ENCODE measurements around the gene RERE. TPM values are rescaled to one million over a fixed set of nuclear protein-coding genes. Genes with fewer than 3 reads are reported as not detected.

Gene RERE
- total RNA-seq, 1 donor from 2014 or later: 80.3 TPM

- intact Hi-C loops (cut with DNase I): no loop called here
- Histone ChIP-seq H3K9me3 (no peaks in the 10 kb centered on the region), H3K4me3 (no peak overlapping the region), H3K4me1 (peaks cover 11% of the 10 kb centered on the region), H3K36me3 (no peaks in the 10 kb centered on the region), H3K27me3 (no peaks in the 10 kb centered on the region), H3K27ac (no peak overlapping the region)
- no peak for DNase-seq (ENCODE audit: extremely low spot score in 2 of 2)
- TF ChIP-seq POLR2A (IDR thresholded peaks at IDR 0.05): no peak
- no peak for TF ChIP-seq POLR2AphosphoS5 (IDR thresholded peaks at IDR 0.05; ENCODE audit: insufficient read depth in 1 of 2, low read depth in 1 of 2)
- no peak for TF ChIP-seq CTCF (IDR thresholded peaks at IDR 0.05)
Observed at GRCh38 chr1:8764293-8764937, 53.0 kb downstream of the RERE start.

- H3K27me3 ChIP-seq: no peaks in the 10 kb centered on the region
- DNase-seq (ENCODE audit: extremely low spot score in 2 of 2): no peak
- H3K4me1 ChIP-seq: peaks cover 11% of the 10 kb centered on the region
- H3K27ac ChIP-seq: no peak overlapping the region
- H3K4me3 ChIP-seq: no peak overlapping the region
- no peaks in the 10 kb centered on the region for H3K36me3 ChIP-seq
- intact Hi-C loops (cut with DNase I): no loop called here
- H3K9me3 ChIP-seq: no peaks in the 10 kb centered on the region
- TF ChIP-seq CTCF (IDR thresholded peaks at IDR 0.05): no peak
- TF ChIP-seq POLR2AphosphoS5 (IDR thresholded peaks at IDR 0.05; ENCODE audit: insufficient read depth in 1 of 2, low read depth in 1 of 2): no peak
- no peak for TF ChIP-seq POLR2A (IDR thresholded peaks at IDR 0.05)
Observed at GRCh38 chr1:8763888-8764287, 53.6 kb downstream of the RERE start.

GRCh38 chr1:8754993-8755392 lies 62.4 kb downstream of the RERE start:
- TF ChIP-seq CTCF (IDR thresholded peaks at IDR 0.05): no peak
- TF ChIP-seq POLR2AphosphoS5 (IDR thresholded peaks at IDR 0.05; ENCODE audit: insufficient read depth in 1 of 2, low read depth in 1 of 2): no peak
- TF ChIP-seq POLR2A (IDR thresholded peaks at IDR 0.05): no peak
- intact Hi-C loops (cut with DNase I): no loop called here
- no peak for DNase-seq (ENCODE audit: extremely low spot score in 2 of 2)
- no peak overlapping the region for H3K4me3 ChIP-seq
- no peaks in the 10 kb centered on the region for H3K9me3 ChIP-seq
- H3K27ac ChIP-seq: no peak overlapping the region
- no peaks in the 10 kb centered on the region for H3K27me3 ChIP-seq
- no peaks in the 10 kb centered on the region for H3K36me3 ChIP-seq
- peaks cover 5% of the 10 kb centered on the region for H3K4me1 ChIP-seq

GRCh38 chr1:8754247-8754650 lies 63.2 kb downstream of the RERE start:
- H3K9me3 ChIP-seq: no peaks in the 10 kb centered on the region
- H3K4me3 ChIP-seq: no peak overlapping the region
- DNase-seq (ENCODE audit: extremely low spot score in 2 of 2): no peak
- no peaks in the 10 kb centered on the region for H3K36me3 ChIP-seq
- H3K4me1 ChIP-seq: peaks cover 5% of the 10 kb centered on the region
- intact Hi-C loops (cut with DNase I): no loop called here
- TF ChIP-seq POLR2A (IDR thresholded peaks at IDR 0.05) (no peak), CTCF (IDR thresholded peaks at IDR 0.05) (no peak), POLR2AphosphoS5 (IDR thresholded peaks at IDR 0.05; ENCODE audit: insufficient read depth in 1 of 2, low read depth in 1 of 2) (no peak)
- no peak overlapping the region for H3K27ac ChIP-seq
- H3K27me3 ChIP-seq: no peaks in the 10 kb centered on the region

GRCh38 chr1:8753736-8754135 lies 63.7 kb downstream of the RERE start:
- peaks cover 5% of the 10 kb centered on the region for H3K4me1 ChIP-seq
- H3K36me3 ChIP-seq: no peaks in the 10 kb centered on the region
- no peaks in the 10 kb centered on the region for H3K9me3 ChIP-seq
- intact Hi-C loops (cut with DNase I): no loop called here
- no peaks in the 10 kb centered on the region for H3K27me3 ChIP-seq
- no peak overlapping the region for H3K4me3 ChIP-seq
- no peak for DNase-seq (ENCODE audit: extremely low spot score in 2 of 2)
- TF ChIP-seq CTCF (IDR thresholded peaks at IDR 0.05): no peak
- no peak overlapping the region for H3K27ac ChIP-seq
